GM12878 (cell line): ENCODE results near the gene MCOLN1. TPM values are rescaled to one million over a fixed set of nuclear protein-coding genes. Genes with fewer than 3 reads are reported as not detected.

Experiments used
- ATAC-seq: fragments of 200-7000 bp; cut with Tn5 transposase; 3 replicates; pipeline ENCODE4 v1.9.1; 2020; ENCODE audit warnings: mild to moderate bottlenecking, moderate library complexity
- BruUV-seq: library from RNA; stranded (reverse); fragments of 400-500 nt; replicated peaks from 2 replicates; lab custom pipeline; 2021; lab: Mats Ljungman, UMichigan
- CTCF ChIA-PET: fragments of 300-600 bp; sonication (Branson Sonifier 250); formaldehyde crosslinking; extraction: SDS; loops from one replicate; lab custom pipeline; 2021; ENCODE audit warnings: inconsistent platforms; lab: Yijun Ruan, JAX
- POLR2A ChIA-PET: fragments of 350-600 bp; formaldehyde crosslinking; extraction: SDS; loops from one replicate; lab custom pipeline; 2021; ENCODE audit warnings: inconsistent platforms; lab: Charles Lee
- RAD21 ChIA-PET: fragments of 300-600 bp; sonication (Branson Sonifier 250); formaldehyde crosslinking; loops from one replicate; lab custom pipeline; 2023; ENCODE audit warnings: antibody characterized with exemption; ENCODE audit not compliant: unreplicated experiment; lab: Charles Lee
- SMC1A ChIA-PET: fragments of 300-600 bp; sonication (Branson Sonifier 250); formaldehyde crosslinking; loops from one replicate; lab custom pipeline; 2023; ENCODE audit not compliant: unreplicated experiment, uncharacterized antibody; lab: Charles Lee
- DNase-seq: peaks from one replicate; pipeline ENCODE4 v3.0.0-alpha.2; 2011; ENCODE audit warnings: low read depth, low spot score
- FAIRE-seq: peaks from 3 replicates; lab custom pipeline; 2011; peaks lifted over from hg19 to GRCh38; lab: Jason Lieb, UNC
- H2AFZ ChIP-seq: 2 replicates; pipeline ENCODE4 v1.6.0; 2011; ENCODE audit warnings: low read depth, low read length, control low read depth; ENCODE audit not compliant: control insufficient read depth
- H3K27ac ChIP-seq: 2 replicates; pipeline ENCODE4 v1.5.1; 2011; ENCODE audit warnings: control low read depth; ENCODE audit not compliant: control insufficient read depth, insufficient read depth
- H3K27me3 ChIP-seq, 2 experiments: replicated peaks in 1 of 2; 2 replicates each; pipeline versions ENCODE4 v1.6.0 to v1.6.1; 2011; ENCODE audit warnings: low read length in 1 of 2; ENCODE audit not compliant: control insufficient read depth in 2 of 2, insufficient read depth in 2 of 2
- H3K36me3 ChIP-seq, 2 experiments: 2 replicates each; pipeline ENCODE4 v1.5.1; 2011; ENCODE audit warnings: low read length in 1 of 2; ENCODE audit not compliant: control insufficient read depth in 2 of 2, insufficient read depth in 2 of 2
- H3K4me1 ChIP-seq: 2 replicates; pipeline ENCODE4 v1.6.1; 2011; ENCODE audit warnings: mild to moderate bottlenecking, low read length, moderate library complexity, mixed read lengths; ENCODE audit not compliant: control insufficient read depth, insufficient read depth
- H3K4me2 ChIP-seq: 2 replicates; pipeline ENCODE4 v1.6.0; 2011; ENCODE audit warnings: control low read depth; ENCODE audit not compliant: control insufficient read depth, insufficient read depth
- H3K4me3 ChIP-seq: fragments of 200-600 bp; sonication (generic); 2 replicates; pipeline ENCODE4 v1.5.1; 2016
- H3K79me2 ChIP-seq: 2 replicates; pipeline ENCODE4 v1.6.0; 2011; ENCODE audit warnings: low read length; ENCODE audit not compliant: control insufficient read depth, insufficient read depth
- H3K9ac ChIP-seq: 2 replicates; pipeline ENCODE4 v1.8.0; 2011; ENCODE audit warnings: low read length, control low read depth, mixed read lengths; ENCODE audit not compliant: control insufficient read depth, insufficient read depth
- H3K9me3 ChIP-seq: replicated peaks from 3 replicates; pipeline ENCODE4 v1.5.1; 2011; ENCODE audit warnings: mild to moderate bottlenecking, low read length; ENCODE audit not compliant: control insufficient read depth, insufficient read depth
- H4K20me1 ChIP-seq: 2 replicates; pipeline ENCODE4 v1.6.0; 2011; ENCODE audit not compliant: control insufficient read depth, insufficient read depth
- BHLHE40 ChIP-seq, 2 experiments: fragments of 450-650 bp in 1 of 2; IDR thresholded peaks; 2 replicates each; pipeline ENCODE4 v1.6.1; 2011 to 2017; ENCODE audit warnings: low read depth in 2 of 2, borderline replicate concordance in 1 of 2, improper control_type of control experiment in 1 of 2, low read length in 1 of 2, mild to moderate bottlenecking in 1 of 2
- CBX5 ChIP-seq: sonication (generic); IDR thresholded peaks from 2 replicates; pipeline ENCODE4 v1.6.1; 2016; ENCODE audit warnings: low read depth, moderate library complexity, mild to moderate bottlenecking, inconsistent platforms
- EED ChIP-seq: sonication (generic); IDR thresholded peaks from 2 replicates; pipeline ENCODE4 v1.6.1; 2016; ENCODE audit warnings: antibody characterized with exemption, low read depth
- EGR1 ChIP-seq, 2 experiments: IDR thresholded peaks; 1 replicate in 1 of 2; 2 replicates in 1 of 2; pipeline ENCODE4 v1.6.1; 2011 to 2012; ENCODE audit warnings: low read depth in 2 of 2, low read length in 2 of 2, borderline replicate concordance in 1 of 2, mild to moderate bottlenecking in 1 of 2, moderate library complexity in 1 of 2
- IKZF1 ChIP-seq: fragments of 450-650 bp; conservative IDR thresholded peaks from 2 replicates; pipeline ENCODE4 v1.6.1; 2017; ENCODE audit warnings: antibody characterized with exemption, mild to moderate bottlenecking
- IKZF2 ChIP-seq, 2 experiments: fragments of 450-650 bp; IDR thresholded peaks; 2 replicates each; pipeline ENCODE4 v1.6.1; 2017; ENCODE audit warnings: mild to moderate bottlenecking in 2 of 2, moderate library complexity in 2 of 2
- MTA2 ChIP-seq: fragments of 450-650 bp; IDR thresholded peaks from 2 replicates; pipeline ENCODE4 v1.6.1; 2016; ENCODE audit warnings: low read depth, mild to moderate bottlenecking, moderate library complexity
- MTA3 ChIP-seq: IDR thresholded peaks from 2 replicates; pipeline ENCODE4 v1.6.1; 2012; ENCODE audit warnings: low read length, inconsistent platforms, borderline replicate concordance
- NR2C1 ChIP-seq: fragments of 450-650 bp; IDR thresholded peaks from 2 replicates; pipeline ENCODE4 v1.6.1; 2017; ENCODE audit warnings: antibody characterized with exemption, mild to moderate bottlenecking, moderate library complexity
- TAF1 ChIP-seq: IDR thresholded peaks from 2 replicates; pipeline ENCODE4 v1.6.1; 2011; ENCODE audit warnings: mild to moderate bottlenecking, low read depth, low read length, borderline replicate concordance
- YY1 ChIP-seq: IDR thresholded peaks from 2 replicates; pipeline ENCODE4 v1.6.1; 2011; ENCODE audit warnings: low read depth, mild to moderate bottlenecking, low read length
- ZNF217 ChIP-seq: fragments of 450-650 bp; IDR thresholded peaks from 2 replicates; pipeline ENCODE4 v1.6.1; 2017; ENCODE audit warnings: antibody characterized with exemption, mild to moderate bottlenecking
- ZNF622 ChIP-seq: fragments of 450-650 bp; IDR thresholded peaks from 2 replicates; pipeline ENCODE4 v1.6.1; 2017; ENCODE audit warnings: mild to moderate bottlenecking, inconsistent platforms
- WGBS: methylation state at CpG from one replicate; pipeline ENCODE4 v1.1.6; 2016; ENCODE audit warnings: low lambda C conversion rate; ENCODE audit not compliant: insufficient replicate concordance, insufficient coverage; ENCODE audit errors: missing lambda C conversion rate; 5-methylcytosine and 5-hydroxymethylcytosine counted together
- in situ Hi-C: fragments of 300-500 bp; cut with MboI; formaldehyde crosslinking; loops from 9 replicates; pipeline ENCODE4 v1.14.3; 2018; ENCODE audit warnings: mixed read lengths
- intact Hi-C: fragments of 100-400 bp; cut with micrococcal nuclease; formaldehyde crosslinking; loops from one replicate; pipeline ENCODE4 v1.14.2; 2022; ENCODE audit not compliant: unreplicated experiment
- polyA plus RNA-seq, 11 experiments: library from polyadenylated mRNA; depleted of rRNA in 4 of 11; unstranded in 6 of 11; stranded (reverse) in 5 of 11; fragments of >200 nt; fragmentation: Nextera tagmentation in 4 of 11; fragmentation: Illumina TruSeq in 1 of 11; extraction: Ambion mirVana in 4 of 11; extraction: Trizol in 1 of 11; gene quantifications; 1 replicate in 1 of 11; 2 replicates in 10 of 11; pipeline versions ENCODE4 v1.2.1 to v1.2.3, GENCODE V29; 2011 to 2016; ENCODE audit warnings: inconsistent platforms in 2 of 11, missing spikeins in 2 of 11, low read depth in 1 of 11
- total RNA-seq, 4 experiments: library from RNA; depleted of rRNA in 3 of 4; stranded (reverse); fragments of >200 nt in 3 of 4; fragmentation: Illumina TruSeq in 1 of 4; extraction: Trizol in 1 of 4; gene quantifications; 2 replicates each; pipeline versions ENCODE4 v1.2.1 to v1.2.3, GENCODE V29; 2013 to 2021
- TF ChIP-seq, protein P1 (sequence below): IDR thresholded peaks from 2 replicates; pipeline ENCODE4 v1.6.1; 2011; ENCODE audit warnings: low read depth, mild to moderate bottlenecking, low read length, moderate library complexity, borderline replicate concordance; ENCODE audit errors: extremely low read depth
- TF ChIP-seq, protein P2 (sequence below): IDR thresholded peaks from 2 replicates; pipeline ENCODE4 v1.6.1; 2011; ENCODE audit warnings: low read depth, low read length, improper control_type of control experiment, borderline replicate concordance

MCOLN1 gene
- total and polyA plus RNA-seq, 10 of the 15 experiments (the other 5 are each of a cell fraction or from before 2014, with no cell fraction given), result 0.42 to 15.6 (median 4.9) TPM

- Histone ChIP-seq H3K9me3 (no peaks in the 10 kb centered on the region), H3K4me1 (peaks cover 4% of the 10 kb centered on the region), H3K4me3 (peak overlapping the region; percentile 93), H2AFZ (peak overlapping the region; percentile 90), H3K27ac (no peak overlapping the region; the same call in 1 of the 2 replicates), H3K36me3 (no peaks in the 10 kb centered on the region; a peak in 1 of 4 replicates), H3K27me3 (no peaks in the 10 kb centered on the region), H3K9ac (peak overlapping the region; percentile 78; the same call in 1 of the 2 replicates), H3K4me2 (peak overlapping the region; percentile 75), H4K20me1 (no peaks in the 10 kb centered on the region), H3K79me2 (peaks cover 10% of the 10 kb centered on the region)
- intact Hi-C loops, result no loop called here
- in situ Hi-C loops, result no loop called here
- BruUV-seq, result no TSS peak
- SMC1A ChIA-PET, result interaction anchor here (0.9 to 1.7 kb wide), 3 partner anchors 12 to 147 kb away, joined by 3 to 10 read pairs (median 5); partner anchors contain the start of gene MCOLN1
- FAIRE-seq (peak; percentile 83), DNase-seq (no peak), ATAC-seq (peak; percentile 50)
- POLR2A ChIA-PET, result interaction anchor here (0.6 to 5.1 kb wide), 4 partner anchors 12 to 660 kb away, joined by 3 to 28 read pairs (median 6); partner anchors contain the start of genes MCOLN1, PET100 and XAB2
- 6% methylated on average over 24 of the region's 27 CpGs for WGBS
- TF ChIP-seq BHLHE40 (IDR thresholded peaks at IDR 0.05; ENCODE audit: borderline replicate concordance in 1 of 2, low read depth in 2 of 2, low read length in 1 of 2) (0 out of 4 replicates have a peak, but pooled peaks of 1 of the 2 experiments have one; percentile 12), NR2C1 (peak; percentile 46), TAF1 (no peak), IKZF1 (peak; percentile 46; the same call in 1 of the 2 replicates), YY1 (peak; percentile 77), MTA3 (no peak), EGR1 (IDR thresholded peaks at IDR 0.05; ENCODE audit: borderline replicate concordance in 1 of 2, low read depth in 2 of 2, low read length in 2 of 2) (0 out of 3 replicates have a peak, but pooled peaks of 1 of the 2 experiments have one; percentile 1), IKZF2 (IDR thresholded peaks at IDR 0.05) (peak; percentile 40 to 65; a peak in 1 of 4 replicates), CBX5 (no peak), EED (peak; percentile 44; the same call in 1 of the 2 replicates), ZNF622 (no peak), MTA2 (0 out of 2 replicates have a peak, but pooled peaks have one; percentile 6), ZNF217 (no peak)
- TF ChIP-seq, protein P1, sequence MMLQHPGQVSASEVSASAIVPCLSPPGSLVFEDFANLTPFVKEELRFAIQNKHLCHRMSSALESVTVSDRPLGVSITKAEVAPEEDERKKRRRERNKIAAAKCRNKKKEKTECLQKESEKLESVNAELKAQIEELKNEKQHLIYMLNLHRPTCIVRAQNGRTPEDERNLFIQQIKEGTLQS, result no peak
- TF ChIP-seq, protein P2, sequence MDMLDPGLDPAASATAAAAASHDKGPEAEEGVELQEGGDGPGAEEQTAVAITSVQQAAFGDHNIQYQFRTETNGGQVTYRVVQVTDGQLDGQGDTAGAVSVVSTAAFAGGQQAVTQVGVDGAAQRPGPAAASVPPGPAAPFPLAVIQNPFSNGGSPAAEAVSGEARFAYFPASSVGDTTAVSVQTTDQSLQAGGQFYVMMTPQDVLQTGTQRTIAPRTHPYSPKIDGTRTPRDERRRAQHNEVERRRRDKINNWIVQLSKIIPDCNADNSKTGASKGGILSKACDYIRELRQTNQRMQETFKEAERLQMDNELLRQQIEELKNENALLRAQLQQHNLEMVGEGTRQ, result no peak
- RAD21 ChIA-PET, result interaction anchor here (1.0 to 1.7 kb wide), 3 partner anchors 12 to 148 kb away, joined by 3 to 6 read pairs (median 4); partner anchors contain the start of gene MCOLN1
- CTCF ChIA-PET, result interaction anchor here (1.1 kb wide), 2 partner anchors 12 to 34 kb away, joined by 5 to 8 read pairs; partner anchors contain the start of gene MCOLN1
Measured at GRCh38 chr19:7534531-7535046, 12.2 kb downstream of the MCOLN1 start.
